Rectal smooth muscle tissue (tissue), 1 donor: Measurements from ENCODE around the gene EPSTI1.

Experiments
- H3K27ac ChIP-seq: one replicate; pipeline ENCODE4 v1.7.0; 2013; ENCODE audit warnings: low read depth, low read length, inconsistent platforms
- H3K27me3 ChIP-seq: one replicate; pipeline ENCODE4 v1.7.0; 2013; ENCODE audit warnings: low read length; ENCODE audit not compliant: control insufficient read depth, insufficient read depth
- H3K36me3 ChIP-seq: one replicate; pipeline ENCODE4 v1.7.0; 2013; ENCODE audit warnings: low read length; ENCODE audit not compliant: control insufficient read depth, insufficient read depth
- H3K4me1 ChIP-seq: one replicate; pipeline ENCODE4 v1.7.0; 2013; ENCODE audit warnings: low read length; ENCODE audit not compliant: control insufficient read depth, insufficient read depth
- H3K4me3 ChIP-seq: one replicate; pipeline ENCODE4 v1.7.0; 2013; ENCODE audit warnings: low read length
- H3K9ac ChIP-seq: one replicate; pipeline ENCODE4 v1.7.0; 2013; ENCODE audit warnings: low read length

Gene EPSTI1

GRCh38 chr13:42959615-42960014 is 32.4 kb downstream of the EPSTI1 start:
- Histone ChIP-seq H3K9ac (no peak overlapping the region), H3K27ac (no peak overlapping the region), H3K4me1 (no peaks in the 10 kb centered on the region), H3K36me3 (peaks cover 7% of the 10 kb centered on the region), H3K27me3 (no peaks in the 10 kb centered on the region), H3K4me3 (no peak overlapping the region)

- H3K9ac ChIP-seq: no peak overlapping the region
- H3K4me1 ChIP-seq: no peaks in the 10 kb centered on the region
- H3K27me3 ChIP-seq: no peaks in the 10 kb centered on the region
- no peak overlapping the region for H3K27ac ChIP-seq
- no peak overlapping the region for H3K4me3 ChIP-seq
- H3K36me3 ChIP-seq: peaks cover 7% of the 10 kb centered on the region
Observed at GRCh38 chr13:42957881-42958280, 34.2 kb downstream of the EPSTI1 start.

DNA sequence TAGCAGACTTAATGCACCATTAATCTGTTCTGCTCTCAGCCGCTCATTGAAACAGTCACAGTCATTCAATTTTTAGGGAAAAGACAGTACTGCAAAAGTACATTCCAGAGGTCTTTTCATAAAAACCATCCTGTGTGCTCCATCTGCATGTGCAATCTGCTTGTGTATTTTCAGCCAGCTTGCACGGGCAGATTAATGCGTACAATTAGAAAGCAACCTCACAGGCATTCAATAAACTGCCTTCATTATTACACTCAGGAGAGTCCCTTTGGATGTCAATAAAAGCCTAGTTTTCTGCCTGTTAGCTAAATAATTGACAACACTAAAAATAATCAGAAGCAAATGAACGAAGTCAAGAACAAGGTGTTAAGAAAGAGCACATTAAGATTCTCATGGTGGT is 41.9 kb downstream of the EPSTI1 start:
- H3K36me3 ChIP-seq: peaks cover 6% of the 10 kb centered on the region
- no peaks in the 10 kb centered on the region for H3K4me1 ChIP-seq
- no peak overlapping the region for H3K4me3 ChIP-seq
- H3K27ac ChIP-seq: no peak overlapping the region
- no peaks in the 10 kb centered on the region for H3K27me3 ChIP-seq
- no peak overlapping the region for H3K9ac ChIP-seq

DNA sequence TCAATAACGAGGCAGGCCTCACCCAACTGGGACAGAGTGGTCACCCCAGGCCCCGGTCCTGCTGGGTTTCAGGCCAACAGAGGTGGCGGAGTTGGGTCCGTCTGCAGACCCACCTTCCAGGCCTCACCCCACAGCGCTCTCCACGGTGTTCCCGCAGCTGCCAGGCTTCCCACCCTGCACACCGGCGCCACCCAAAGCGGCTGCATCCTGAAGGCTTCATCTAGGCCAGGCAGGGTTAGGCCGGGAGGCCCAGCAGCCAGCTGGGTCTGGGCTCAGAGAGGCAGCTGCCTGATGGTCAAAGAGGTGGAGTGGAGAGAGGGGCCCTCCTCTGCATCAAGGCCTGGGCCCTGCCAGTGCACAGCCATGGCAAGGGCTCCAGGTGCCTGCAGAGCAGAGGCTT is 44.1 kb downstream of the EPSTI1 start:
- Histone ChIP-seq H3K4me1 (no peaks in the 10 kb centered on the region), H3K9ac (no peak overlapping the region), H3K36me3 (peaks cover 6% of the 10 kb centered on the region), H3K27me3 (no peaks in the 10 kb centered on the region), H3K4me3 (no peak overlapping the region), H3K27ac (no peak overlapping the region)

GRCh38 chr13:42946927-42947326 is 45.1 kb downstream of the EPSTI1 start:
- no peak overlapping the region for H3K9ac ChIP-seq
- H3K4me3 ChIP-seq: no peak overlapping the region
- no peaks in the 10 kb centered on the region for H3K4me1 ChIP-seq
- no peaks in the 10 kb centered on the region for H3K36me3 ChIP-seq
- no peaks in the 10 kb centered on the region for H3K27me3 ChIP-seq
- no peak overlapping the region for H3K27ac ChIP-seq

GRCh38 chr13:42929886-42930535 is 62.0 kb downstream of the EPSTI1 start:
- H3K4me1 ChIP-seq: no peaks in the 10 kb centered on the region
- no peak overlapping the region for H3K4me3 ChIP-seq
- H3K9ac ChIP-seq: no peak overlapping the region
- H3K36me3 ChIP-seq: no peaks in the 10 kb centered on the region
- no peak overlapping the region for H3K27ac ChIP-seq
- H3K27me3 ChIP-seq: no peaks in the 10 kb centered on the region

DNA sequence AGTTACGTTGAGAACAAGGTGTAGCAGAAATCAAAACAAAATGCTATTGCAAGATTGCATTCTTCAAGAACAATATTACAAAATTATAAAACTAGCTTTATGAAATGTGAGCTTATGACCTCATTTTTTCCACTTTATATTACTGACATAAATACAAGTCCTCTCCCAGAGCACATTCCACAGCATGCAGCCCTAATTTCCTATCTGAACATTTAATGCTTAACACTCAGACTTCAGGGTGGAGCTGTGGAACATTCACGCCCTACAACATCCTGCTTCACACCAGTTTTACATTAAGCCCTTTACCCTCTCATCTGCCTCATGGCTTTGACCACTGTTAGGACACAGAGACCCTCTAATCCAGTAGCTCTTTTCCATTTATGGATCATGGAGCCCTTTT is 65.5 kb downstream of the EPSTI1 start:
- Histone ChIP-seq H3K27me3 (no peaks in the 10 kb centered on the region), H3K27ac (no peak overlapping the region), H3K9ac (no peak overlapping the region), H3K36me3 (peaks cover 3% of the 10 kb centered on the region), H3K4me3 (no peak overlapping the region), H3K4me1 (no peaks in the 10 kb centered on the region)

DNA sequence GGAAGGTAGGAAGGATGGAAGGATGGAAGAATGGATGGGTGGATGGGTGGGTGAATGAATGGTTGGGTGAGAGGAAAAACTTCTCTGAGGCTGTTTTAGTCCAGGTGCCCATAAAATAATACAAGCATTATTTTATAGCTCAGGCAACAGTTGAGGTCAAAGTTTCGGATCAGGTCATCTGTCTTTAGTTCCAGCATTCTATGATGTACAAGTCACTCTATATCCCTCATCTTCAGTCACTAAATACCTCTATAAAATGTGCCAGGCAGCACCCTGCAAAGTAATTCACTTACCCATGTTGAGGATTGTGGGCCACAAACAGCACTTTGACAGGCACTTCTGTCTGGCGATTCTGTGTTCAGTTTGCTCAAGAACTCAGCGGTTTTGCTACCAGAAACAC is 66.0 kb downstream of the EPSTI1 start:
- Histone ChIP-seq H3K27me3 (no peaks in the 10 kb centered on the region), H3K4me3 (no peak overlapping the region), H3K4me1 (no peaks in the 10 kb centered on the region), H3K27ac (no peak overlapping the region), H3K9ac (no peak overlapping the region), H3K36me3 (peaks cover 3% of the 10 kb centered on the region)

DNA sequence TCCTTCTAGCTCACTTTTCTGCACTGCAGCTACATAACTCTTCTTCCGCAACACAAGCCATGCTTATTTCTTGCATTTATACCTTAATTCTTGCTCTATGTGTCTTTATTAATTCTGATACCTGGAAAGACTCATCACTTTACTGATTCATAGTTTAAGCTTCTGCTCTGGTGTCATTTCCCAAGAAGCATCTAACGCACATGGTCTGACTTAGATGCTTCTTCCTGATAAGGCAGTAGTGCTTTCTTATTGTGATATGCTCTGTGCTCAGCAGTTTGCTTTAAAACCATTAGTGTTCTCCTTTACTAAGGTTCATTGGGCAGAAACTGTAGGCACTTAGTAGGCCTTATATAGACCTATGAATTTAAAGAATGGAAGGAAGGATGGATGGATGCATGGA is 66.4 kb downstream of the EPSTI1 start:
- Histone ChIP-seq H3K4me1 (no peaks in the 10 kb centered on the region), H3K9ac (no peak overlapping the region), H3K27ac (no peak overlapping the region), H3K27me3 (no peaks in the 10 kb centered on the region), H3K36me3 (peaks cover 3% of the 10 kb centered on the region), H3K4me3 (no peak overlapping the region)

DNA sequence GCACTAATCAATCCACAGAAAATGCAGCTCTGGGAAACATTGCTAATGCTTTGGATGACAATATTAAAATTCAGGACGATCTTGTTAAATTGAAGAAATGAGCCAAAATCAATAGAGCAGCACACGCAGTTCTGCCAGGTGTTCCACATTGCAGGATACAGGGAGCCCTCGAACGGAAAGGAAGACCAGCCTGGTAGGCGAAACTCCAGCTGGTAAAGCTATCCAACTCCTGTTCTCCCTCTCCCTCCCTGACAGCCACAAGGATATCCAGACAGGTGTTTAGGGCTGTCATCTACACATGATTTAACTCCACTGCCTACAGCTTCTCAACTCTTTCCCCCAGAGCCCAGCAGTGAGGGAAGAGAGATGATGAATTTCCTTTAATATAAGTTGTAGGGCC is 67.7 kb downstream of the EPSTI1 start:
- Histone ChIP-seq H3K36me3 (peaks cover 3% of the 10 kb centered on the region), H3K27ac (no peak overlapping the region), H3K27me3 (no peaks in the 10 kb centered on the region), H3K4me3 (no peak overlapping the region), H3K4me1 (no peaks in the 10 kb centered on the region), H3K9ac (no peak overlapping the region)

DNA sequence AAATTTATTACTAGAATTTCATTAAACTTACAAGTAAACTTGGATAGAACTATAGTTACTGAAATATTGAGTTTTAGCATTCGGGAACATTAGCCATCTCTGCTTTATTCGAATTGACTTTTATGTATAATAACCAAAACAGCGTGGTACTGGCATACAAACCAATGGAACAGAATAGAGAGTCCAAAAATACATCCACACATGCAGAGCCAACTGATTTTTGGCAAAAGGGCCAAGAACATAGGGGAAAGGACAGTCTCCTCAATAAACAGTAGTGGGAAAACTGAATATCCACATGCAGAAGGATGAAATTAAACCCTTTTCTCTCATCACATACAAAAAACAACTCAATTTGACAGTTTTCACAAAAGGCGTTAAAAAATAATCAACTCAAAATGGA is 84.3 kb downstream of the EPSTI1 start:
- no peaks in the 10 kb centered on the region for H3K4me1 ChIP-seq
- no peak overlapping the region for H3K27ac ChIP-seq
- peaks cover 2% of the 10 kb centered on the region for H3K36me3 ChIP-seq
- H3K9ac ChIP-seq: no peak overlapping the region
- no peaks in the 10 kb centered on the region for H3K27me3 ChIP-seq
- H3K4me3 ChIP-seq: no peak overlapping the region

- no peak overlapping the region for H3K9ac ChIP-seq
- no peaks in the 10 kb centered on the region for H3K27me3 ChIP-seq
- H3K36me3 ChIP-seq: peaks cover 2% of the 10 kb centered on the region
- H3K4me1 ChIP-seq: no peaks in the 10 kb centered on the region
- H3K27ac ChIP-seq: no peak overlapping the region
- H3K4me3 ChIP-seq: no peak overlapping the region
Observed at GRCh38 chr13:42906257-42906656, 85.8 kb downstream of the EPSTI1 start.

DNA sequence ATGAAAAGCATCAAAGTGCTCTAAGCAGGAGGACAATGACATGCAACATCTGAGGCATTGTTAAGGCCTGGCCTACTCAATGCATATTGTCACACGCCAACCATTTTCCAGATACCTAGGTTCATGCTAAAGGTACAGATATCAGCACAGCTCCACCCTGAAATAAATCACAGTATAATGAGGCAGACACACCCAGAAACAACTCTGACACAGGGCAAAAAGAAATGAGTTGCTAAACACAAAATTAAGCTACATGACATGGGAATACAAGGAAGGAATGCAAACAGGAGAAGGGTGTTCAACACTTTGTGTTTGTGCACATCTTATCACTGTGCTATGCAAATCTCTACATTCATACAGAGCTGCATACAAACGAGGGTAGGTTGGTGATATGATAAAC is 86.5 kb downstream of the EPSTI1 start:
- H3K36me3 ChIP-seq: peaks cover 2% of the 10 kb centered on the region
- no peaks in the 10 kb centered on the region for H3K4me1 ChIP-seq
- no peaks in the 10 kb centered on the region for H3K27me3 ChIP-seq
- H3K9ac ChIP-seq: no peak overlapping the region
- H3K27ac ChIP-seq: no peak overlapping the region
- no peak overlapping the region for H3K4me3 ChIP-seq
